Common myeloid progenitor, CD34-positive (primary cell): Measurements from ENCODE around the gene SEPTIN12.

Experiments
- CTCF ChIA-PET: fragments of 350-600 bp; sonication (Branson Sonifier 250); formaldehyde crosslinking; loops from one replicate; lab custom pipeline; 2021; ENCODE audit warnings: antibody characterized with exemption; lab: Charles Lee
- POLR2A ChIA-PET: fragments of 350-600 bp; sonication (Branson Sonifier 250); formaldehyde crosslinking; loops from one replicate; lab custom pipeline; 2021; ENCODE audit warnings: antibody characterized with exemption; lab: Charles Lee
- DNase-seq, 3 donors: peaks; one replicate each; pipeline versions ENCODE4 v3.0.0 to v3.0.0-alpha.2; 2013
- H3K27ac ChIP-seq, 2 experiments: 1 replicate in 1 of 2; 2 replicates in 1 of 2; pipeline ENCODE4 v1.7.0; 2013; ENCODE audit warnings: inconsistent platforms in 2 of 2, low read length in 2 of 2, mild to moderate bottlenecking in 2 of 2, low read depth in 1 of 2, moderate library complexity in 1 of 2; ENCODE audit not compliant: severe bottlenecking in 2 of 2, insufficient read depth in 1 of 2, poor library complexity in 1 of 2
- H3K27me3 ChIP-seq, 5 experiments: replicated peaks in 2 of 5; 1 replicate in 3 of 5; 2 replicates in 2 of 5; pipeline versions ENCODE4 v1.6.1 to v1.7.0; 2013; ENCODE audit warnings: low read length in 4 of 5, mild to moderate bottlenecking in 2 of 5, moderate library complexity in 2 of 5, inconsistent platforms in 1 of 5; ENCODE audit not compliant: insufficient read depth in 5 of 5, control insufficient read depth in 4 of 5
- H3K36me3 ChIP-seq, 4 experiments: 1 replicate in 2 of 4; 2 replicates in 2 of 4; pipeline versions ENCODE4 v1.6.1 to v1.7.0; 2013; ENCODE audit warnings: low read length in 3 of 4, control low read depth in 1 of 4, mild to moderate bottlenecking in 1 of 4; ENCODE audit not compliant: control insufficient read depth in 4 of 4, insufficient read depth in 4 of 4
- H3K4me1 ChIP-seq, 4 experiments: 1 replicate in 3 of 4; 2 replicates in 1 of 4; pipeline versions ENCODE4 v1.6.1 to v1.7.1; 2013; ENCODE audit warnings: low read length in 3 of 4, mild to moderate bottlenecking in 3 of 4, control low read depth in 1 of 4, inconsistent platforms in 1 of 4, moderate library complexity in 1 of 4; ENCODE audit not compliant: control insufficient read depth in 4 of 4, insufficient read depth in 4 of 4; ENCODE audit errors: control extremely low read depth in 1 of 4
- H3K4me3 ChIP-seq, 7 experiments: 1 replicate in 4 of 7; 2 replicates in 3 of 7; pipeline versions ENCODE4 v1.5.1 to v1.7.0; 2013; ENCODE audit warnings: mild to moderate bottlenecking in 7 of 7, low read length in 6 of 7, moderate library complexity in 6 of 7, inconsistent platforms in 2 of 7, low read depth in 2 of 7, control low read depth in 1 of 7; ENCODE audit not compliant: insufficient read depth in 4 of 7, control insufficient read depth in 1 of 7; ENCODE audit errors: extremely low read depth in 1 of 7
- H3K9me3 ChIP-seq, 5 experiments: 1 replicate in 4 of 5; 2 replicates in 1 of 5; pipeline versions ENCODE4 v1.6.1 to v1.7.1; 2013; ENCODE audit warnings: low read length in 4 of 5, mild to moderate bottlenecking in 2 of 5, inconsistent platforms in 1 of 5, low read depth in 1 of 5, moderate library complexity in 1 of 5; ENCODE audit not compliant: control insufficient read depth in 4 of 5, insufficient read depth in 2 of 5; ENCODE audit errors: control extremely low read depth in 1 of 5
- WGBS: methylation state at CpG from one replicate; pipeline ENCODE4 v1.1.5; 2013; ENCODE audit not compliant: insufficient coverage; 5-methylcytosine and 5-hydroxymethylcytosine counted together

Gene SEPTIN12

GRCh38 chr16:4792951-4793513 lies 4.9 kb upstream of the SEPTIN12 start:
- Histone ChIP-seq H3K27ac (no peak overlapping the region), H3K9me3 (no peaks in the 10 kb centered on the region), H3K4me1 (no peaks in the 10 kb centered on the region), H3K36me3 (peaks cover 0 to 5% (median 2%) of the 10 kb centered on the region in 4 experiments), H3K27me3 (no peaks in the 10 kb centered on the region), H3K4me3 (no peak overlapping the region)
- POLR2A ChIA-PET, result no interaction called here
- DNase-seq, result no peak
- 92% methylated on average over 6 of the region's 13 CpGs for WGBS
- CTCF ChIA-PET, result no interaction called here

GRCh38 chr16:4790871-4791270 lies 2.7 kb upstream of the SEPTIN12 start:
- no peaks in the 10 kb centered on the region for H3K36me3 ChIP-seq
- H3K27ac ChIP-seq, result no peak overlapping the region
- ChIA-PET POLR2A (no interaction called here), CTCF (no interaction called here)
- DNase-seq, result no peak
- no peaks in the 10 kb centered on the region for H3K9me3 ChIP-seq
- H3K4me3 ChIP-seq, result no peak overlapping the region
- 80% methylated on average over 9 of the region's 10 CpGs for WGBS
- H3K4me1 ChIP-seq, result no peaks in the 10 kb centered on the region
- H3K27me3 ChIP-seq, result no peaks in the 10 kb centered on the region

GRCh38 chr16:4790261-4790660 lies 2.1 kb upstream of the SEPTIN12 start:
- CTCF ChIA-PET, result interaction anchor here (0.8 to 0.9 kb wide), 2 partner anchors 11 to 14 kb away, joined by 3 read pairs; no protein-coding TSS in a partner anchor
- POLR2A ChIA-PET, result no interaction called here
- WGBS, result 95% methylated on average over 9 of the region's 10 CpGs

GRCh38 chr16:4788910-4789309 lies 765 bp upstream of the SEPTIN12 start:
- ChIA-PET POLR2A (interaction anchor here (0.6 kb wide), 1 partner anchor 79 kb away, joined by 3 read pairs; no protein-coding TSS in a partner anchor), CTCF (no interaction called here)
- H3K27ac ChIP-seq, result no peak overlapping the region
- H3K4me1 ChIP-seq, result no peaks in the 10 kb centered on the region
- H3K36me3 ChIP-seq, result no peaks in the 10 kb centered on the region
- no peaks in the 10 kb centered on the region for H3K9me3 ChIP-seq
- no peak for DNase-seq
- 100% methylated on average over 4 of the region's 7 CpGs for WGBS
- no peaks in the 10 kb centered on the region for H3K27me3 ChIP-seq
- H3K4me3 ChIP-seq, result no peak overlapping the region

More at GRCh38 chr16:4790261-4790660, 2.1 kb upstream of the SEPTIN12 start:
- Histone ChIP-seq H3K36me3 (no peaks in the 10 kb centered on the region), H3K4me3 (no peak overlapping the region), H3K9me3 (no peaks in the 10 kb centered on the region), H3K27ac (no peak overlapping the region), H3K4me1 (no peaks in the 10 kb centered on the region), H3K27me3 (no peaks in the 10 kb centered on the region)
- no peak for DNase-seq

- POLR2A ChIA-PET, result no interaction called here
- Histone ChIP-seq H3K36me3 (no peaks in the 10 kb centered on the region), H3K4me3 (no peak overlapping the region), H3K4me1 (no peaks in the 10 kb centered on the region), H3K27me3 (no peaks in the 10 kb centered on the region), H3K9me3 (no peaks in the 10 kb centered on the region), H3K27ac (no peak overlapping the region)
- WGBS, result 95% methylated on average over 9 of the region's 9 CpGs
- no peak for DNase-seq
- CTCF ChIA-PET, result no interaction called here
Measured at GRCh38 chr16:4788489-4788889, 344 bp upstream of the SEPTIN12 start.

GRCh38 chr16:4787068-4787467 lies 1.1 kb downstream of the SEPTIN12 start:
- Histone ChIP-seq H3K27me3 (no peaks in the 10 kb centered on the region), H3K27ac (no peak overlapping the region), H3K9me3 (no peaks in the 10 kb centered on the region), H3K4me3 (no peak overlapping the region), H3K36me3 (no peaks in the 10 kb centered on the region), H3K4me1 (no peaks in the 10 kb centered on the region)
- no peak for DNase-seq
- ChIA-PET POLR2A (no interaction called here), CTCF (interaction anchor here (0.9 kb wide), 1 partner anchor 10 kb away, joined by 3 read pairs; no protein-coding TSS in a partner anchor)
- WGBS, result 96% methylated on average over 8 of the region's 8 CpGs

GRCh38 chr16:4785758-4786433 lies 2.2 kb downstream of the SEPTIN12 start:
- Histone ChIP-seq H3K9me3 (no peaks in the 10 kb centered on the region), H3K4me3 (no peak overlapping the region), H3K27me3 (no peaks in the 10 kb centered on the region), H3K36me3 (no peaks in the 10 kb centered on the region), H3K27ac (no peak overlapping the region), H3K4me1 (no peaks in the 10 kb centered on the region)
- 96% methylated on average over 10 of the region's 23 CpGs for WGBS
- POLR2A ChIA-PET, result no interaction called here
- CTCF ChIA-PET, result interaction anchor here (0.6 to 0.9 kb wide), 3 partner anchors 11 to 84 kb away, joined by 3 read pairs; no protein-coding TSS in a partner anchor
- no peak for DNase-seq
